OCI-LY7 (cell line): ENCODE measurements around the gene C6orf120. TPM values are rescaled to one million over a fixed set of nuclear protein-coding genes. Genes with fewer than 3 reads are reported as not detected.

Source experiments
- BruUV-seq: library from RNA; stranded (reverse); fragments of 400-500 nt; replicated peaks from 2 replicates; lab custom pipeline; 2021; lab: Mats Ljungman, UMichigan
- CTCF ChIA-PET: fragments of 300-600 bp; sonication (Branson Sonifier 250); formaldehyde crosslinking; loops from one replicate; lab custom pipeline; 2022; ENCODE audit warnings: antibody characterized with exemption; ENCODE audit not compliant: unreplicated experiment; lab: Charles Lee
- POLR2A ChIA-PET: fragments of 300-600 bp; sonication (Branson Sonifier 250); formaldehyde crosslinking; loops from one replicate; lab custom pipeline; 2022; ENCODE audit warnings: antibody characterized with exemption; lab: Charles Lee
- DNase-seq: peaks from one replicate; pipeline ENCODE4 v3.0.0-alpha.2; 2015; ENCODE audit warnings: low spot score
- H2AFZ ChIP-seq: fragments of 200-600 bp; sonication (generic), shearing (Covaris generic); 2 replicates; pipeline ENCODE4 v1.6.1; 2014; ENCODE audit warnings: mild to moderate bottlenecking, antibody characterized with exemption, low read length, moderate library complexity
- H3K27ac ChIP-seq: fragments of 200-600 bp; sonication (generic); 2 replicates; pipeline ENCODE4 v1.5.1; 2014; ENCODE audit warnings: mixed run types, low read depth, mild to moderate bottlenecking, moderate library complexity, low read length, inconsistent platforms; ENCODE audit not compliant: poor library complexity, severe bottlenecking
- H3K36me3 ChIP-seq: fragments of 200-600 bp; sonication (generic); 2 replicates; pipeline ENCODE4 v1.6.1; 2014; ENCODE audit warnings: mild to moderate bottlenecking, antibody characterized with exemption, low read length, moderate library complexity, mixed read lengths; ENCODE audit not compliant: insufficient read depth
- H3K4me1 ChIP-seq: fragments of 200-600 bp; sonication (generic); 2 replicates; pipeline ENCODE4 v1.5.1; 2014; ENCODE audit warnings: mild to moderate bottlenecking, low read length; ENCODE audit not compliant: insufficient read depth, poor library complexity, severe bottlenecking
- H3K4me2 ChIP-seq: fragments of 200-600 bp; sonication (generic); 2 replicates; pipeline ENCODE4 v1.6.1; 2014; ENCODE audit warnings: mild to moderate bottlenecking, low read length
- H3K4me3 ChIP-seq: fragments of 200-600 bp; sonication (generic); 2 replicates; pipeline ENCODE4 v1.5.1; 2014; ENCODE audit warnings: mild to moderate bottlenecking, low read depth, low read length; ENCODE audit not compliant: poor library complexity, severe bottlenecking
- H3K79me2 ChIP-seq: fragments of 200-600 bp; sonication (generic); 2 replicates; pipeline ENCODE4 v1.6.1; 2016; ENCODE audit warnings: low read depth, mild to moderate bottlenecking, low read length, moderate library complexity, mixed read lengths; ENCODE audit not compliant: insufficient read depth
- H3K9me2 ChIP-seq: fragments of 200-600 bp; sonication (generic); 2 replicates; pipeline ENCODE4 v1.6.1; 2016; ENCODE audit warnings: mild to moderate bottlenecking, low read length, mixed read lengths; ENCODE audit not compliant: insufficient read depth
- H3K9me3 ChIP-seq: fragments of 200-600 bp; sonication (generic); 2 replicates; pipeline ENCODE4 v1.6.1; 2014; ENCODE audit warnings: mild to moderate bottlenecking, mixed run types, low read length, mixed read lengths
- H4K20me1 ChIP-seq: fragments of 200-600 bp; sonication (generic); 2 replicates; pipeline ENCODE4 v1.6.1; 2014; ENCODE audit warnings: mild to moderate bottlenecking, antibody characterized with exemption, low read length, moderate library complexity, mixed read lengths; ENCODE audit not compliant: insufficient read depth
- CTCF ChIP-seq: fragments of 200-600 bp; sonication (generic); conservative IDR thresholded peaks from 2 replicates; pipeline ENCODE4 v1.5.1; 2014; ENCODE audit warnings: mild to moderate bottlenecking, antibody characterized with exemption, low read length, moderate library complexity, mixed read lengths
- EZH2phosphoT487 ChIP-seq: fragments of 200-600 bp; sonication (generic); IDR thresholded peaks from 2 replicates; pipeline ENCODE4 v1.6.1; 2018; ENCODE audit warnings: low read depth, borderline replicate concordance, mild to moderate bottlenecking, mixed run types, antibody characterized with exemption, low read length, moderate library complexity, mixed read lengths
- intact Hi-C: fragments of 100-400 bp; cut with micrococcal nuclease; formaldehyde crosslinking; loops from one replicate; pipeline ENCODE4 v1.10.0; 2022; ENCODE audit not compliant: unreplicated experiment
- total RNA-seq, 2 experiments: library from RNA; depleted of rRNA in 1 of 2; stranded (reverse); fragments of >200 nt in 1 of 2; shearing (Covaris generic) in 1 of 2; gene quantifications; 2 replicates each; pipeline ENCODE4 v1.2.3, GENCODE V29; 2014 to 2022

C6orf120 gene
- total RNA-seq, 2 experiments from 2014 or later: 19.0 to 30.3 TPM

- TF ChIP-seq EZH2phosphoT487: no peak
- TF ChIP-seq CTCF: no peak
- no peak for DNase-seq
- Histone ChIP-seq H3K4me2 (no peak overlapping the region), H4K20me1 (no peaks in the 10 kb centered on the region), H3K27ac (no peak overlapping the region), H3K9me3 (no peaks in the 10 kb centered on the region), H2AFZ (no peak overlapping the region), H3K9me2 (no peaks in the 10 kb centered on the region), H3K79me2 (no peaks in the 10 kb centered on the region), H3K4me3 (no peak overlapping the region), H3K4me1 (no peaks in the 10 kb centered on the region), H3K36me3 (peaks cover 79% of the 10 kb centered on the region)
- POLR2A ChIA-PET: no interaction called here
- BruUV-seq: TSS peak; percentile 38
- CTCF ChIA-PET: interaction anchor here (0.6 kb wide), 1 partner anchor 121 kb away, joined by 3 read pairs; no protein-coding TSS in a partner anchor
- intact Hi-C loops: no loop called here
Observed at GRCh38 chr6:169669147-169669546, 32.8 kb upstream of the C6orf120 start.

- H3K4me1 ChIP-seq: no peaks in the 10 kb centered on the region
- H3K36me3 ChIP-seq: peaks cover 74% of the 10 kb centered on the region
- no TSS peak for BruUV-seq
- no peaks in the 10 kb centered on the region for H4K20me1 ChIP-seq
- no peaks in the 10 kb centered on the region for H3K79me2 ChIP-seq
- ChIA-PET POLR2A (no interaction called here), CTCF (interaction anchor here (0.6 kb wide), 1 partner anchor 120 kb away, joined by 3 read pairs; no protein-coding TSS in a partner anchor)
- H3K4me3 ChIP-seq: no peak overlapping the region
- no peaks in the 10 kb centered on the region for H3K9me3 ChIP-seq
- H3K27ac ChIP-seq: no peak overlapping the region
- no peak for DNase-seq
- no peak overlapping the region for H3K4me2 ChIP-seq
- no peak overlapping the region for H2AFZ ChIP-seq
- intact Hi-C loops: no loop called here
- no peaks in the 10 kb centered on the region for H3K9me2 ChIP-seq
- no peak for TF ChIP-seq EZH2phosphoT487
- TF ChIP-seq CTCF: no peak
Observed at GRCh38 chr6:169669889-169670288, 32.0 kb upstream of the C6orf120 start.

GRCh38 chr6:169671563-169671962 is 30.4 kb upstream of the C6orf120 start:
- H3K9me3 ChIP-seq: no peaks in the 10 kb centered on the region
- H3K79me2 ChIP-seq: no peaks in the 10 kb centered on the region
- DNase-seq: no peak
- H2AFZ ChIP-seq: no peak overlapping the region
- H3K4me2 ChIP-seq: no peak overlapping the region
- H3K4me3 ChIP-seq: no peak overlapping the region
- H3K4me1 ChIP-seq: no peaks in the 10 kb centered on the region
- TF ChIP-seq CTCF (no peak), EZH2phosphoT487 (no peak)
- no peak overlapping the region for H3K27ac ChIP-seq
- H3K36me3 ChIP-seq: peaks cover 66% of the 10 kb centered on the region; the same call in 1 of the 2 replicates
- H4K20me1 ChIP-seq: no peaks in the 10 kb centered on the region
- no TSS peak for BruUV-seq
- POLR2A ChIA-PET: interaction anchor here (0.7 kb wide), 1 partner anchor 31 kb away, joined by 3 read pairs; no protein-coding TSS in a partner anchor
- no peaks in the 10 kb centered on the region for H3K9me2 ChIP-seq
- intact Hi-C loops: no loop called here
- CTCF ChIA-PET: no interaction called here
